D341Med (cell line): ENCODE results near the gene WNT10A.

Source experiments
- DNase-seq: peaks from one replicate; pipeline ENCODE4 v3.0.0; 2012; ENCODE audit warnings: low spot score

Gene WNT10A

DNA sequence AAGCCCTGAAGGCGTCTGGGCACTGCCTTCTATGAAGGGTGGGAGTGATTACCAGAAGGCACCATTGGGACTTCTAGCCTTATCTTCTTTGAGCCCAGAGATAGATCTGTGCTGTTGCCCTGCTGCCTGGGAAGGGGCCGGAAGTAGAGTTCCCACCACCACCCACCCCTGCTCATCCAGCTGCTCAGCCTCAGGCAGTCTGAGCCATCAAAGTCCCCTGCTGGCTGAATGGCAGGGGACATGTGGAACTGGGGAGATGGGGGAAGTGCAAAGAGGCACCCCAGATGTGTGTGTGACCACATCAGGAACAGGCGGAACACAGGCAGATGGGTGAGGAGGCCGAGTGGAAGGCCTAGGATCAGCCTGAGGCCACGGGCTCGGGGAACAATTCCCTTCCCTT, 3.3 kb upstream of the WNT10A start:
- no peak for DNase-seq

DNA sequence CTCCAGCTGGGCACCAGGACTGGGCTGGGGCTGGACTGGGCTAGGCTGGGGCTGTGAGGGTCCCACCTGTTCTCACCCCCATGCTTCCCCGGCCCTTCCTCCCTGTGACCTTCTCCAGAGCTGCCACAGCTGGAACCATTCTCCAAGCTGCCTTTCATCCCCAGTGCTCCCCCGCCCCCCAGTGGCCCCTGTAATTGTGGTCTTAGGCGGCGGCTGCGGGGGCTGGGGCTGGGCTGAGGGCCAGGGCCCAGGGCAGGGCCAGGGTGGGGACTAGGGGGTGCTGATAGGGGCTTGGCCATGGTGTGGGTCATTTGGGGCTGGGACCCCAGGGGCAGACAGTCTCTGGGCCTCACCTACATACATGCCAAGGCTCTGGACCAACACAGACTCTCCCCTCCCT, 2.8 kb upstream of the WNT10A start:
- DNase-seq, result no peak

DNA sequence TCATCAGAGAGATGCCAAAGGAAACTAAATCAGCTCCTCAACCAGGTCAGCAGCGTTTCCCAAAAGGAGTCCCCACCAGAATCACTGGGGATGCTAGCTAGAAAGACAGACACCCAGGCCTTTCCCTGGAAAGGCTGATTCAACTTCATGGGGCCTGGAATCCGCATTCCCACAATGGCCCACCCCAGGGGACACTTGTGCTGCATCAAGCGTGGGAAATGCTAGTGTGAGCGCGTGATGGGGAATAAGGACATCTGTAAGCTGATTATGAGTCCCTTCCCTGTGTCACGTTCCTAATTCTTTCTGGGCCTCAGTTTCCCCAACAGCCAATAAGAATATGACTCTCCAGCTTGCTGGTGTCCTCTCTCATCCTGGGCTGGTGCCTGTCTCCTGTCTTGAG, 2.2 kb upstream of the WNT10A start:
- no peak for DNase-seq

DNA sequence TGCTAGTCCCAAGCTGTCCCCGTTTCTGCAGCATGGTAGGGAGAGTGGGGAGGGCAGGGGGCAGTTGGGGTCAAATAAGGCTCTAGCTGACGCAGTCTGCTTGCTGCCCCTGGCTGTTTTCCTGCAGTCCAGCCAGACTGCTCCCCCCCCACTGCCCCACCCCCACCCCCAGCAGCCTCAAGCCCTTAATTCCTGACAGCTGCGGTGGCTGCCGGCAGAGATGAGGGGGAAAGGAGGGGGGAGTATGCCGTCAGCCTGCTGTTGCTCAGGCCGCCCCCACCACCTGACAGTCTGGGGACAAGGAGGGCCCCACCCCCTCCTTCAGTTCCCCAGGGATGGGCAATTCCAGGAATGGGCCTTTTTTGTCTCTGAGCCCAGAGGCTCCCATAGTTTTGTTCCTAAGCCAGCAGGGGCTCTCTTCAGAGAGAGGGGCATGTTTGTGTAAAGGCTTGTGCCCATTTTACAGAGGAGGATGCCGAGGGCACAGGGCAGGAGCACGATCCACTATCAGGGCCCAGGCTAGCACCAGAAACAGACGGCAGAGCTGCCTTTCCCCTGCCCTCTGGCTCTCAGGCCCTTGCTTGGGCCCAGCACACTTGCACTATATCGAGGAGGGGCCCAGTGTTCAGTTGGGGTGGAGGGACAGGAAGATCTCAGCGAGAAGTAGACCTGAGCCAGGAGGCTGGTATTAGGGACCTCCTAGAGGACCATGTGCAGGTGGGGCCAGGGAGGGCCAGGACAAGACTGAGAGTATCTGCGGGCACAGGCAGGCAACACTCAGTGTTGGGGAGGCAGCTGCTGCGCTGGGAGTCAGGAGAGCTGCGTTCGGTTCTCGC, 1.5 kb upstream of the WNT10A start:
- peak; percentile 87 for DNase-seq

DNA sequence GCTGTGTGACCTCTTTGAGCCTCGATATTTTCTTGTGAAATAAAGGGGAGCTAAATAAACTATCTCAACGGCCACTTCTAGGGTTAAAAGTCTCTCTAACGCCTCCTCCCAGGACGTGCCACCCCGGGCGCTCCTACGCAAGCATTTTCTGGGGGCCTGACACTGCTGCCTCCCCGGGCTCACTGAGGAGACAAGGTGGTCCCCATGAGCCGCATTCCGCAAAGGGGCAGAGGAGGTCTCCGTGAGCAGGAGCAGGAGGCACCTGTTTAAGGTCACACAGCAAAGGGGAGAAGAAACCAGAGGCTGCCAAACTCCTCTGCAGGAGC, 913 bp upstream of the WNT10A start:
- DNase-seq, result no peak

DNA sequence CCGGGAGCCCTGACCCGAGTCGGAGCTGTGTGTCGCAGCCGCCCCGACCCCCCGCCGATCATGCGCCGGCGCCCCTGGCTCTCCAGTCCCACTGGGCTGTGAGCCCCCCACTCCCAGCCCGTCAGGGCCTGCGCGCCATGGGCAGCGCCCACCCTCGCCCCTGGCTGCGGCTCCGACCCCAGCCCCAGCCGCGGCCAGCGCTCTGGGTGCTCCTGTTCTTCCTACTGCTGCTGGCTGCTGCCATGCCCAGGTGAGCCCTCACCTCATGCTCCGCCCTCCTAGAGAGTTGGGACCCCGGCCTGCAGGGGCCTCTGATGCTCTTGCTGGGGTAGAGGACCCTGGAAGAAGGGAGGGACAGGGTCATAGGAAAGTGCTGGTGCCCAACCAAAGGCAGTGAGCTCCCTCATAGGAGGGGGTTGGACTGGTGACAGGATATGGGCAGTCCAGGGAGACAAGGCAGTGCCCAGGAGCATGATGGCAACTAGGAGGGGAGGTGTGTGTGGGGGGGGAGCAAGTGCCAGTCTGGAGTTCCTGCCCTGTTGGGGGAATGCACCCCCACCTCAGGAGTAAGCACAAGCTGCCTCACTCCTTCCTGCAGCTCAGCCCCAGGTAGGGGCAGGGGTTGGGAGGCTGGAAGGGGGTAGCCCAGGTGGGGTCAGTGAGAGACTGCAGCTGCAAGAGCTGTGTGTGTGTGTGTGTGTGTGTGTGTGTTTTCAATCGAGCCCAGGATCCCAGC, 375 bp downstream of the WNT10A start:
- DNase-seq, result no peak

DNA sequence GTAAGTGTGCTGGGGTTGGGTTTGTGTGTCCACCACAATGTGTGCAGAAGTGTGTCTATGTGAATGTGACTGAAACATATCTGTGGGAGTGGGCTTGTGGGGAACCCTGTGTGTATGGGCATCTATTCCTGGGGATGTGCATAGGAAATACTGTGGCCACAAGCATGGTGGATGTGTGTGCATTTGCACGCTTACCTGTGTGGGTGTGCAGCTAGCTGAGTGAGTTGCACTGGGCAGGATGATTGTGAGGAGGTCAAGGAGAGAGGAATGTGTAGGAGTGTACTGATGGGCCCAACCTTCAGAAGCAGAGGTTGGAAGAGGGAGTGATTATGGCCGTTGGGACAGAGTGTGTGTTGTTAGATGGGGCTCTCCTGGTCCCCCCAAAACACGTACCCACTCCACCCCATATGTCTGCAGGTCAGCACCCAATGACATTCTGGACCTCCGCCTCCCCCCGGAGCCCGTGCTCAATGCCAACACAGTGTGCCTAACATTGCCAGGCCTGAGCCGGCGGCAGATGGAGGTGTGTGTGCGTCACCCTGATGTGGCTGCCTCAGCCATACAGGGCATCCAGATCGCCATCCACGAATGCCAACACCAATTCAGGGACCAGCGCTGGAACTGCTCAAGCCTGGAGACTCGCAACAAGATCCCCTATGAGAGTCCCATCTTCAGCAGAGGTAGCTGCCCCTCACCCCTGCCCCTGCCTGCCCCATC, 1.2 kb downstream of the WNT10A start:
- DNase-seq, result no peak

DNA sequence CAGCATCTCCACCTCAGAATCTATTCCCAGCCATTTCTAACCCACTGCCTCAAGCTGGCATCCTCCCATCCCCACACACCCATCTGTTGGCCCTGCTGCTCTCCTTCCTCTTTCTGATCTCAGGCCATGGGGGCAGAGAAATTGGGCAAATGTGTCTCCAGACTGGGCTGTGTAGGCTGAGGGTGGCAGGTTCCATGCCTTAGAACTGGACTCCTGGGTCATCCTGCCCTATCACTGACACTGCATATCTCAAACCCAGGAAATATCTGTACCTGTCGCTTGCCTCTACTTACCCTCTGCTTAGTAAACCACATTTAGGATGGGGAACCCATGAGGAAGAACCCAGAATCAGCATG, 1.8 kb downstream of the WNT10A start:
- no peak for DNase-seq

DNA sequence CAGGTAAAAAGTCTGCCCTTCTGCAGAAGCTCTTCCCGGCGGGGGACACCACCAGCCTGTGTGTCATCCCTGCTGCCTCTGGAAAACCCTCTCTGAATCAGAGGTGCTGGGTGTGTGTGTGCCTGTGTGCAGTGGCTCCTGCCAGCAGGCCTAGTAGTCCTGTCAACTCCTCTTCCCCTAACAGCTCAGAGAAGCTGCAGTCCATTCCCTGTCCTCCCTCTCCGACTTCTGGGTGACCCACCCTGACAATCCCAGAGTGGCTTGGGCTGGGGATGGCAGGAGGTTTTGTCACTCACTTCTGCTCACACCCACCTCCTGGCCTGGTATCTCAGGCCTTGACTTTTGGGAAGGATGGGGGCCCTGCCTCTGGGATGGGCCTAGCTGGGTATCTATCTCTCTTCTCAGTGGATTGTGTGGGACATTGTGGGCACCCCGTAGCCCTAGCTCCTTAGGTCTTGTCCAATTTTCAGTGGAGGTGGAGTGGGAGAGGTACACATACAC, 2.3 kb downstream of the WNT10A start:
- no peak for DNase-seq

DNA sequence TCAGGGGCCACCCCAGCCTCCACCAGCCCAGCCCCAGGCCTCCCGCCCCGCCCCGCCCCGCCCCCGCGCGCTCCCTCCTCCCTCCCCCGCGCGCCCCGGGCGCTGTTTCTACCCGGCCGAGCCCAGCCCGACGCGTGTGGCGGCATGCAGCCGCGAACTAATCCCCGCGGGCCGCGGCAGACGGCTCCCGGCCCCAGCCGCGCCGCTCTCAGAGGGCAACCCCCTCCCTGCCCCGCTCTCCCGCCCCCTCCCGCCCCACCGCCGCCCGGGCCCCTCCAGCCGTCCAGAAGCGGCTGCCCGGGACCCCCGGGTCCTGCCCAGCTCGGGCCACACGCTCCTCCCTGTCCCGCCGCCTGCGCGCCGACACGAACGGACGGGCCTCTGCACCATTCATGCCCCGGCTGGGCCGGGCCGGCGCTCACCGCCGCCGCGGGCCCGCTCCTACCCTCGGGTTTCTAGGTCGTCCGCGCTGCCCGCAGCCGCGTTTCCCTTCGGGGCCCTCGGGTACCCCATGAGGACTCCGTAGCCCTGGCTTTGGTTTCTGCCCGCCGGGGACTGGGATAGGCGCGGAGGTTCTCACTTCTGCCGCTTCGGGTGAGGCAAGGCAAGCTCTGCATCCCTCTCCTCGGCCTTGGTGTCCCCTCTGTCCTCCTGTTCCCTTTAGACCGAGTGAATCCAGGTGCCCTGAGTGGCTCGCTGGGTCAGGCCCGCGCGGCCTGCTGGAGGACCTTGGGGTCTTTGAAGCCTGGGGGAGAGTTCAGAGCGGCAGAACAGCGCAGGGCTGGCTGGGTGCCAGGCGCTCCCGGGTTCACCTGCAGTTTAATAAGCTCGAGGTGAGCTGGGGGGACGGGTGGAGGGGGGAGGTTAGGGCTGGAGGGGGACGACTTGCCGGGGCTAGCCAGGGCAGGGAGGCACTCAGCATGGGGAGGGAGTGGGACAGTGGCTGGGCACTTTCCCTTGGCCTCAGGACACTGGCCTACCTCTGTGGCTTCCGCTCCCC, 3.1 kb downstream of the WNT10A start:
- DNase-seq, result peak; percentile 84

DNA sequence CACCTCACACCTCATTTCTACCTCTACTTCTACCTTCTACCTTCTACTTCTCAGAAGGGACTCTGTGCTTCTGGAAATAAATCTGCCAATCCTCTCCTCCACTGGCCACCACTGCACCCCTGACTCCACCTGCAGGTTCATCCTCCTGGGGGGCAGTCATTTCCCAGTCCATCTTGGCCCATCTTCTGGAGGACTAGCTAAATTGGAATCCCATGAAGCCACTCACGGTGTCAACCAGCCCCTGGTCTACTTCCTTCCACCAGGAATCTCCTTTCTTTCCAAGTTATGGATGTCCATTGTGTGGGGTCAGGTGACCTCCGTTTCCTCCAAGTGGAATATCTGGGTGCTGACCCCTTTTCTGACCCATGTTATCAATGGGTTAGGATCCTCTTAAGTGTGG, 3.9 kb downstream of the WNT10A start:
- no peak for DNase-seq

DNA sequence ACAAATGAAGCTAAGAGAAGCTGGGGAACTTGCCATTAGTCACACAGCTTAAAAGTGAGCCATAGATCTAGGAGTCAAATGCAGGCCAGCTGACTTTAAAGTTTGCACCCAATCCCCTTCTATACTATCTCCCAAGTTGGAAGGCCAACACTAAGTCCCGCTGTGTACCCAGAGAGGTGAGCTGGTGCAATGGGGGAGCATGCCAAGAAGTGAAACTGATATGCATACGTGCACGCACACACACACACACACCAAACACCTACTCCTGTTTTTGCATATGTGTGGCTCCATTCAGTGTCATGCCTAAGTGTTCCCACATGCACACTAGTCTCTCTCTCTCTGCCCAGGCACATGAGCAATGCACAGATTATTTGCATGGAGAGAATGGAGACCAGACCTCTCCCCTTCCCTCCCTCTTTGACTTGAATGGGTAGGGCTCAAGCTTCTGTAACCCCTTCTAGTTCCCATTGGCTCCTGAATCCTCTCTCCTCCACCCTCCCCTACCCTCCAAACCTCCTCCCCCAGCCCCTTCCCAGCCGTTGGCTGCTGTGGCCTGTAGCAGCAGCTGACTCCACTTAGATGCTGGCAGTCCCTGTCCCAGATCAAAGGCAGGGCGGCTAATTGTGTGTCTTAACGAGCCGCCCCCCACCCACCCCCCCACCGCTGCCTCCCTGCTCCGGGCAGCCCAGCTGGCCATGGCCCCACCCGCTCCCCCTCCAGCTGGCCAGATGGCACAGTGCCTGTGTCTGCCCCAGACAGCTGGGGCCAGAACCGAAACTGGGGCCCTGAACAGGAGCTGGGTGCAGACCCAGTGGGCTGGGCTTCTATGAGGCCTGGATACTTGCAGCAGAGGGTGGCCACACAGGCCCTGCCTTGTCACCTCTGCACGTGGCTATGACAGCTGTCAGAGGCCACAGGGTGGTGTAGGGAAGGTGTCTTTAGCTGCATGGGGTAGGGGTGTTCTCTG, 5.6 kb downstream of the WNT10A start:
- DNase-seq, result peak; percentile 72

DNA sequence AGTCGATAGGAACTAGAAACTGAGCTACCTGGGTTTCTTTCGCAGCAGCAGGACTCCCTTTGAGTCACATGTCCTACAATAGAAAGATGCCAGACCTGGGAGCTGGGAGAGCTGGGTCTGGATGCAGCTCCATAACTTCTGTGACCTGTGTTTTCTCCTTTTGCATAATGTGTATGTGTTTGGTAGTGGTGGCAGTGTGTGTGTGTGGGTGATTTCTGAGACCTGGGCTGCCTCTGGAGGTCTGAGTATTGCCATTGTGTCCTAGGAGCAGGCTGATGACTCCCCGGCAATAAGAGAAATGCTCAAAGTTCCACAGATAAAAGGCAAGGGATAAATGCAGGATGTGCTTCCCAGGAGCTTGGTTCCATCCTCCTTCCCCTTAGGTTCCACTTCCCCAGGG, 6.4 kb downstream of the WNT10A start:
- no peak for DNase-seq

DNA sequence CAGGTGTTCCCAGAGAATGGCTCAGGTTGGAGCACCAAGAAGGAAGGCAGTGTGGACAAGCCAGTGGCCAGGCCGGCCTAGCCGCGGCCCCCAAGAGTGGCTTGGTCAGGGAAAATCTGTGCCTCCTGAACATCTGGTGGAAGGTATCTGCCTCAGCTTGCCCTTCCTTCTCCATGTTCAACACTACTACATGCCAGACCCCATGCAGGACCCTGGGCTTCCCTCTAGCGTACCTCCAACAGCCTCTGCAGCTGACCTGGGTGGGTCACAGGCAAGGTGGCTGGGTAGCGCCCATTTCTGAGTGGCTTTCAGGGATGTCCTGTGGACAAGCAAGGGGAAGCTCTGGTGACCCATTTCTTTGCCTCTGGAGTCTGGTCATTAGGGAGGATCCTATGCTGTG, 7.7 kb downstream of the WNT10A start:
- no peak for DNase-seq

DNA sequence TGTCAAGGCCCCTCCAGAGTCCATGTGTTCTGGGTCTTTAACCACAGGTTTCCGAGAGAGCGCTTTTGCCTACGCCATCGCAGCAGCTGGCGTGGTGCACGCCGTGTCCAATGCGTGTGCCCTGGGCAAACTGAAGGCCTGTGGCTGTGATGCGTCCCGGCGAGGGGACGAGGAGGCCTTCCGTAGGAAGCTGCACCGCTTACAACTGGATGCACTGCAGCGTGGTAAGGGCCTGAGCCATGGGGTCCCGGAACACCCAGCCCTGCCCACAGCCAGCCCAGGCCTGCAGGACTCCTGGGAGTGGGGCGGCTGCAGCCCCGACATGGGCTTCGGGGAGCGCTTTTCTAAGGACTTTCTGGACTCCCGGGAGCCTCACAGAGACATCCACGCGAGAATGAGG, 9.3 kb downstream of the WNT10A start:
- no peak for DNase-seq

DNA sequence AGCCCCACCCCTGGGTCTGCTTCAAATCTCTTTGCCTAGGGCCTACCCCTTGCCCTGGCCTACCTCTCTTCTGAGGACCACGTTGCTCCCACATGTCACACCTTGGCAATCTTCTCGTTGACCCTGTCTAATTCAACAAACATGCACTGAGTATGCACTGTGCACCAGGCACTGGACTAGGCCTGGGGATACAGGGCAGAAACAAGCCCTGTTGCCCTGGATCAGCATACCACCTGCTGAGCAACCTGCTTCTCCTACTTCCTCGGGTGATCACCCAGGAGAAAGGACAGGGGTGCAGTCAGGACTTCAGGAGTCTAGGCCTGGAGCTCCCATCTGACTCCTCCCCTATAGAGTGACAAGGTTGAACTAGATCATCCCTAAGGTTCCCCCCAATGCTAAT, 9.7 kb downstream of the WNT10A start:
- DNase-seq, result no peak

DNA sequence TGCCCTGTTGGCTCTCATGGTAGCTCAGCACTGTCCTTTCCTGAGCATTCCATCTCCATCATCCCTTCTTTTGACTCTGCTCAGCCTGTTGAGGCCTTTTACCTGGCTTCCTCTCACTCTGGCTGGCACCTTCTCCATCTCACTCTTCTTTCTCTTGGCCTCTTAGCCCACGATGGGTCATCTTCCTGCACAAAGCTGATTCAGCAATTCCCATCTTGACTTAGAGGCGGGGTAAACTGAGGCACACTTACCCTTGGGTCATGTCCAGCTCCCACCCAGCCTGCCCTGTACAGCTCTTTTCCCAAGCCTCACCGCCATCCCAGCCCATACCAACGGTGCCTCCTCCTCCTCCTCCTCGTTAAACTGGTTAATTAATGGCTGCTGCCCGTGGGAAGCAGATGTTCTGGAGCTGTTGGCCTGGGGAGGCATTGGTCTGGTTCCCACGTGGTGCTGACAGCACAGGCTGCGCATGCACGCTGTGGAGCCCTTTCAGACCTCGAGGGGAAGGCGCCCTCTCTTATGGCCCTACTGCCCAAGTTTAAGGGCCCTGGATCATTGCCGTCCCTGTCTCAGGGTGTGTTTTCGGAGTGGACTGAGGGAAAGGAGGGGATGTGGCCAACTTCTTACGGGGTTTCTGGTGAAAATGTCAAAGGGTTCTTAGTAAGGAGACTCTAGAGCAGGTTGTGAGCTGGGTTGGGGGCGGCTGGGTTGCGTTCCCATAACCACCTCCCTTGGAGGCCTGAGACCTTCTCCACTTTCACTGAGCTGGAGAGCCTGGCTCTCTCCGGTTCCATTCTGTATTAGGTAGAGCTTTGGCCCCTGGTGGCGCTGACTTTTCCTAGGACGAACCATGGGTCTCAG, 10.9 kb downstream of the WNT10A start:
- no peak for DNase-seq

DNA sequence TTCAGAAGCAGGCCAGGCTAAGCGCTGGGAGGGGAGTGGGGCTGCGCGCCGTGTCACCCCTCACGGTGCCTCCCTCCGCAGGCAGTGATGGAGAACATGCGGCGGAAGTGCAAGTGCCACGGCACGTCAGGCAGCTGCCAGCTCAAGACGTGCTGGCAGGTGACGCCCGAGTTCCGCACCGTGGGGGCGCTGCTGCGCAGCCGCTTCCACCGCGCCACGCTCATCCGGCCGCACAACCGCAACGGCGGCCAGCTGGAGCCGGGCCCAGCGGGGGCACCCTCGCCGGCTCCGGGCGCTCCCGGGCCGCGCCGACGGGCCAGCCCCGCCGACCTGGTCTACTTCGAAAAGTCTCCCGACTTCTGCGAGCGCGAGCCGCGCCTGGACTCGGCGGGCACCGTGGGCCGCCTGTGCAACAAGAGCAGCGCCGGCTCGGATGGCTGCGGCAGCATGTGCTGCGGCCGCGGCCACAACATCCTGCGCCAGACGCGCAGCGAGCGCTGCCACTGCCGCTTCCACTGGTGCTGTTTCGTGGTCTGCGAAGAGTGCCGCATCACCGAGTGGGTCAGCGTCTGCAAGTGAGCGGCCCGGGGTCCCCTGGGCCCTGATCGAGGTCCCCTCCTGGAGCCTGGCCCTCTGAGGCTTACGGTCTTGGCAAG, 12.2 kb downstream of the WNT10A start:
- peak; percentile 87 for DNase-seq
